Keratinocyte (primary cell): ENCODE results near the gene EZH1. TPM values are rescaled to one million over a fixed set of nuclear protein-coding genes. Genes with fewer than 3 reads are reported as not detected.
A peak's percentile ranks its signal among the peaks of the same experiment; 100 is the strongest.

Experiments
- DNase-seq: peaks from one replicate; pipeline ENCODE4 v3.0.0-alpha.2; 2011; ENCODE audit warnings: low read depth, missing footprints, low spot score
- FAIRE-seq: peaks from 2 replicates; lab custom pipeline; 2011; peaks lifted over from hg19 to GRCh38; lab: Jason Lieb, UNC
- H2AFZ ChIP-seq: 2 replicates; pipeline ENCODE4 v1.6.0; 2012; ENCODE audit warnings: low read length, control low read depth, inconsistent platforms; ENCODE audit not compliant: control insufficient read depth
- H3K27ac ChIP-seq: 2 replicates; pipeline ENCODE4 v1.5.1; 2011; ENCODE audit warnings: low read length; ENCODE audit not compliant: control insufficient read depth, insufficient read depth
- H3K27me3 ChIP-seq: 3 replicates; pipeline ENCODE4 v1.6.0; 2011; ENCODE audit warnings: low read length; ENCODE audit not compliant: control insufficient read depth, insufficient read depth; ENCODE audit errors: extremely low read depth
- H3K36me3 ChIP-seq, 2 experiments: 2 replicates in 1 of 2; 3 replicates in 1 of 2; pipeline ENCODE4 v1.5.1; 2011; ENCODE audit warnings: low read length in 2 of 2, mild to moderate bottlenecking in 1 of 2; ENCODE audit not compliant: control insufficient read depth in 2 of 2, insufficient read depth in 2 of 2; ENCODE audit errors: extremely low read depth in 1 of 2
- H3K4me1 ChIP-seq: 3 replicates; pipeline ENCODE4 v1.5.1; 2011; ENCODE audit warnings: low read length; ENCODE audit not compliant: control insufficient read depth, insufficient read depth; ENCODE audit errors: extremely low read depth
- H3K4me2 ChIP-seq: 3 replicates; pipeline ENCODE4 v1.6.0; 2011; ENCODE audit warnings: low read depth, low read length; ENCODE audit not compliant: control insufficient read depth, insufficient read depth; ENCODE audit errors: extremely low read depth
- H3K4me3 ChIP-seq, 3 experiments: fragments of 200-600 bp in 1 of 3; sonication (generic) in 1 of 3; 2 replicates in 2 of 3; 3 replicates in 1 of 3; pipeline ENCODE4 v1.5.1; 2011 to 2016; ENCODE audit warnings: low read length in 3 of 3, mild to moderate bottlenecking in 3 of 3, control low read depth in 2 of 3, inconsistent platforms in 1 of 3, low read depth in 1 of 3, mixed read lengths in 1 of 3, mixed run types in 1 of 3, moderate library complexity in 1 of 3; ENCODE audit not compliant: control insufficient read depth in 2 of 3, insufficient read depth in 2 of 3; ENCODE audit errors: extremely low read depth in 1 of 3
- H3K79me2 ChIP-seq: 2 replicates; pipeline ENCODE4 v1.6.0; 2012; ENCODE audit warnings: low read length; ENCODE audit not compliant: control insufficient read depth, insufficient read depth
- H3K9ac ChIP-seq: 3 replicates; pipeline ENCODE4 v1.6.0; 2011; ENCODE audit warnings: low read length; ENCODE audit not compliant: control insufficient read depth, insufficient read depth; ENCODE audit errors: extremely low read depth
- H3K9me1 ChIP-seq: 3 replicates; pipeline ENCODE4 v1.6.0; 2011; ENCODE audit warnings: low read length; ENCODE audit not compliant: control insufficient read depth, insufficient read depth; ENCODE audit errors: extremely low read depth
- H3K9me3 ChIP-seq: 2 replicates; pipeline ENCODE4 v1.5.1; 2012; ENCODE audit warnings: low read depth, low read length; ENCODE audit not compliant: control insufficient read depth
- H4K20me1 ChIP-seq: 3 replicates; pipeline ENCODE4 v1.6.0; 2011; ENCODE audit warnings: low read length; ENCODE audit not compliant: control insufficient read depth, insufficient read depth; ENCODE audit errors: extremely low read depth
- CTCF ChIP-seq, 3 experiments: IDR thresholded peaks in 1 of 3; conservative IDR thresholded peaks in 1 of 3; optimal IDR thresholded peaks in 1 of 3; 2 replicates in 2 of 3; 3 replicates in 1 of 3; pipeline versions ENCODE3 to v1.5.1; 2011; ENCODE audit warnings: low read length in 3 of 3, mild to moderate bottlenecking in 3 of 3, moderate library complexity in 2 of 3, control low read depth in 1 of 3, inconsistent platforms in 1 of 3; ENCODE audit not compliant: insufficient read depth in 2 of 3; ENCODE audit errors: extremely low read depth in 1 of 3
- EZH2 ChIP-seq: IDR thresholded peaks from one replicate; pipeline ENCODE4 v1.6.1; 2012; ENCODE audit warnings: inconsistent platforms, mild to moderate bottlenecking, low read length, moderate library complexity
- dilution Hi-C: fragments of 300-500 bp; cut with MboI; formaldehyde crosslinking; loops from one replicate; pipeline ENCODE4 v1.7.0; 2020; ENCODE audit warnings: low sequenced_read_pairs; ENCODE audit not compliant: extremely low pct_ligation_motif_present
- polyA plus RNA-seq, 5 experiments: library from polyadenylated mRNA; depleted of rRNA in 3 of 5; stranded (reverse) in 3 of 5; stranded (forward) in 1 of 5; unstranded in 1 of 5; fragments of >200 nt; gene quantifications; 1 replicate in 1 of 5; 2 replicates in 3 of 5; 3 replicates in 1 of 5; pipeline versions ENCODE4 v1.2.1 to v1.2.3, GENCODE V29; 2011 to 2012; ENCODE audit warnings: missing spikeins in 2 of 5, low read depth in 1 of 5, low replicate concordance in 1 of 5

The EZH1 gene
- polyA plus RNA-seq, 1 donor (not counting 4 experiments of a cell fraction or from before 2014, with no cell fraction given), result 18.3 TPM

DNA sequence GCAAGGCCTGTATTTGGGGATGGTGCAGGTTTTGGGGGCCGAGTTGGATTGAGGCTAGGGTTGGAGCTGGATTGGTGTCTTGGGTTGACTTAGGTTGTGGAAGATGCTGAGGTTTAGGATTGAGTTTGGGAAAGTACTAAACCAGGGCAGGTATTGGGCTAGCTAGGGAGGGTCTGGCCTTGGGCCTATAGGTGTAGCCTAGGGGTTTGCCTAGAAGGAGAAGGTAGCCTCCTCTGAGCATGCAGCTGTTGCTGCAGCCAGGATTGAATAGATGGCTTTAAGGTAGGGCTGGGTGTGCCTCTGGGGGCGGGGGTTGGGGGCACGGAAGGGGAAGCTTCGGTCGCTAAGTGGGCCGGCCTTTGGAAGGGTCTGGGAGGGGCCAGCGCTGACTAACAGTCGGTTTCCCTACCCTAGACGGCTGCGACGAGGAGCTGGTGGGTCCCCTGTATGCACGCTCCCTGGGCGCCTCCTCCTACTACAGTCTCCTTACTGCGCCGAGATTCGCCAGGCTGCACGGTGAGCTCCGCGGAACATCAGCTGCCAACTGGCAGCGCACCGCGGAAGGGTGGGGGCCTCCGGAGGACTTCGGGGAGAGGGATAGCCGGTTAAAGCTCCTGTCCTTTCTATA is 61.3 kb downstream of the EZH1 start:
- Histone ChIP-seq H3K9me1 (no peaks in the 10 kb centered on the region), H3K9me3 (no peaks in the 10 kb centered on the region), H3K27ac (no peak overlapping the region), H4K20me1 (no peaks in the 10 kb centered on the region), H3K27me3 (no peaks in the 10 kb centered on the region), H3K36me3 (no peaks in the 10 kb centered on the region), H3K4me1 (peaks cover 23% of the 10 kb centered on the region), H3K79me2 (no peaks in the 10 kb centered on the region), H3K9ac (no peak overlapping the region), H3K4me2 (peak overlapping the region; percentile 91), H3K4me3 (peak overlapping the region in 1 of 3 experiments; percentile 59), H2AFZ (no peak overlapping the region)
- TF ChIP-seq CTCF (optimal IDR thresholded peaks at IDR 0.05 in 1 of 3, IDR thresholded peaks at IDR 0.05 in 1 of 3, conservative IDR thresholded peaks at IDR 0.05 in 1 of 3; ENCODE audit: extremely low read depth in 1 of 3, insufficient read depth in 2 of 3, low read length in 3 of 3) (no peak), EZH2 (no peak)
- DNase-seq (no peak), FAIRE-seq (no peak)
- dilution Hi-C loops, result no loop called here

- DNase-seq, result no peak
Measured at GRCh38 chr17:42682722-42683403, 62.0 kb downstream of the EZH1 start.

More at GRCh38 chr17:42682722-42683403, 62.0 kb downstream of the EZH1 start:
- H3K4me2 ChIP-seq, result peak overlapping the region; percentile 91
- peak overlapping the region; percentile 89 for H2AFZ ChIP-seq
- H3K4me1 ChIP-seq, result peaks cover 26% of the 10 kb centered on the region
- no peaks in the 10 kb centered on the region for H3K9me3 ChIP-seq
- FAIRE-seq, result no peak
- H3K9me1 ChIP-seq, result no peaks in the 10 kb centered on the region
- H3K9ac ChIP-seq, result peak overlapping the region; percentile 58
- dilution Hi-C loops, result no loop called here
- H4K20me1 ChIP-seq, result no peaks in the 10 kb centered on the region
- H3K36me3 ChIP-seq, result no peaks in the 10 kb centered on the region
- H3K27me3 ChIP-seq, result no peaks in the 10 kb centered on the region
- H3K27ac ChIP-seq, result no peak overlapping the region
- no peaks in the 10 kb centered on the region for H3K79me2 ChIP-seq
- peak overlapping the region; percentile 32 to 59 (median 57) for H3K4me3 ChIP-seq
- TF ChIP-seq CTCF (optimal IDR thresholded peaks at IDR 0.05 in 1 of 3, IDR thresholded peaks at IDR 0.05 in 1 of 3, conservative IDR thresholded peaks at IDR 0.05 in 1 of 3; ENCODE audit: extremely low read depth in 1 of 3, insufficient read depth in 2 of 3, low read length in 3 of 3) (no peak), EZH2 (no peak)
